Stimulated activated naive CD8-positive, alpha-beta T cell treated with anti-CD3 and anti-CD28 coated beads, Interleukin-15, amount 100 ng/mL, for 72 hours (primary cell): ENCODE results near the gene DCC.

Experiments
- ATAC-seq: fragments of 150-1000 bp; cut with Tn5 transposase; 2 replicates; pipeline ENCODE4 v1.10.0; 2021; ENCODE audit warnings: mild to moderate bottlenecking, moderate library complexity
- DNase-seq, 2 donors: peaks; one replicate each; pipeline ENCODE4 v3.0.0; 2021 to 2022
- H3K27ac Mint-ChIP-seq, 2 donors: one replicate each; pipeline ENCODE4 v1.8.0; 2022; ENCODE audit warnings: mild to moderate bottlenecking in 2 of 2, mixed read lengths in 2 of 2, moderate library complexity in 2 of 2
- H3K27me3 Mint-ChIP-seq: one replicate; pipeline ENCODE4 v1.8.0; 2022; ENCODE audit warnings: mixed read lengths
- H3K4me1 Mint-ChIP-seq: one replicate; pipeline ENCODE4 v1.8.0; 2022; ENCODE audit warnings: mild to moderate bottlenecking, mixed read lengths
- H3K4me3 Mint-ChIP-seq, 2 donors: one replicate each; pipeline ENCODE4 v1.8.0; 2022; ENCODE audit warnings: mild to moderate bottlenecking in 2 of 2, mixed read lengths in 2 of 2, moderate library complexity in 1 of 2
- H3K9me3 Mint-ChIP-seq, 2 donors: one replicate each; pipeline ENCODE4 v1.8.0; 2022; ENCODE audit warnings: mixed read lengths in 2 of 2

Gene DCC

GRCh38 chr18:53385889-53386288 lies 1045.9 kb downstream of the DCC start:
- ATAC-seq: no peak
- H3K27ac Mint-ChIP-seq: no peak overlapping the region
- no peaks in the 10 kb centered on the region for H3K4me1 Mint-ChIP-seq
- no peak overlapping the region for H3K4me3 Mint-ChIP-seq
- no peak for DNase-seq
- no peaks in the 10 kb centered on the region for H3K27me3 Mint-ChIP-seq
- H3K9me3 Mint-ChIP-seq: peaks cover 0 to 8% of the 10 kb centered on the region in 2 donors

GRCh38 chr18:53387581-53387980 lies 1047.6 kb downstream of the DCC start:
- no peaks in the 10 kb centered on the region for H3K4me1 Mint-ChIP-seq
- H3K27ac Mint-ChIP-seq: no peak overlapping the region
- DNase-seq (no peak), ATAC-seq (no peak)
- no peak overlapping the region for H3K4me3 Mint-ChIP-seq
- no peaks in the 10 kb centered on the region for H3K27me3 Mint-ChIP-seq
- no peaks in the 10 kb centered on the region for H3K9me3 Mint-ChIP-seq

- H3K4me3 Mint-ChIP-seq: no peak overlapping the region
- no peak for DNase-seq
- H3K27ac Mint-ChIP-seq: no peak overlapping the region
- H3K27me3 Mint-ChIP-seq: no peaks in the 10 kb centered on the region
- ATAC-seq: no peak
- peaks cover 7% of the 10 kb centered on the region in 2 donors for H3K9me3 Mint-ChIP-seq
- H3K4me1 Mint-ChIP-seq: no peaks in the 10 kb centered on the region
These were observed 1062.7 kb downstream of the DCC start for GRCh38 chr18:53402670-53403069.

GRCh38 chr18:53408271-53408670 lies 1068.3 kb downstream of the DCC start:
- no peaks in the 10 kb centered on the region for H3K27me3 Mint-ChIP-seq
- H3K4me1 Mint-ChIP-seq: no peaks in the 10 kb centered on the region
- no peak for ATAC-seq
- DNase-seq: no peak
- no peak overlapping the region for H3K4me3 Mint-ChIP-seq
- H3K27ac Mint-ChIP-seq: no peak overlapping the region
- H3K9me3 Mint-ChIP-seq: peaks cover 0 to 7% of the 10 kb centered on the region in 2 donors

GRCh38 chr18:53411511-53411910 lies 1071.5 kb downstream of the DCC start:
- ATAC-seq: no peak
- no peak for DNase-seq
- H3K4me3 Mint-ChIP-seq: no peak overlapping the region

GRCh38 chr18:53417003-53417402 lies 1077.0 kb downstream of the DCC start:
- no peak overlapping the region for H3K27ac Mint-ChIP-seq
- H3K27me3 Mint-ChIP-seq: no peaks in the 10 kb centered on the region
- H3K4me1 Mint-ChIP-seq: no peaks in the 10 kb centered on the region
- DNase-seq (no peak), ATAC-seq (no peak)
- H3K4me3 Mint-ChIP-seq: no peak overlapping the region
- peaks cover 0 to 5% of the 10 kb centered on the region in 2 donors for H3K9me3 Mint-ChIP-seq

More at GRCh38 chr18:53411511-53411910, 1071.5 kb downstream of the DCC start:
- H3K27ac Mint-ChIP-seq: no peak overlapping the region
- peaks cover 0 to 7% of the 10 kb centered on the region in 2 donors for H3K9me3 Mint-ChIP-seq
- no peaks in the 10 kb centered on the region for H3K4me1 Mint-ChIP-seq
- no peaks in the 10 kb centered on the region for H3K27me3 Mint-ChIP-seq

GRCh38 chr18:53421869-53422268 lies 1081.9 kb downstream of the DCC start:
- DNase-seq (no peak), ATAC-seq (no peak)
- H3K27me3 Mint-ChIP-seq: no peaks in the 10 kb centered on the region
- H3K4me1 Mint-ChIP-seq: no peaks in the 10 kb centered on the region
- no peak overlapping the region for H3K4me3 Mint-ChIP-seq
- H3K9me3 Mint-ChIP-seq: peaks cover 0 to 16% of the 10 kb centered on the region in 2 donors
- no peak overlapping the region for H3K27ac Mint-ChIP-seq

- no peak for ATAC-seq
- no peak overlapping the region for H3K27ac Mint-ChIP-seq
- H3K9me3 Mint-ChIP-seq: peaks cover 0 to 16% of the 10 kb centered on the region in 2 donors
- no peak for DNase-seq
- H3K4me1 Mint-ChIP-seq: no peaks in the 10 kb centered on the region
- H3K4me3 Mint-ChIP-seq: no peak overlapping the region
- H3K27me3 Mint-ChIP-seq: no peaks in the 10 kb centered on the region
These were observed 1082.9 kb downstream of the DCC start for GRCh38 chr18:53422896-53423295.

- Mint-ChIP-seq H3K27me3 (no peaks in the 10 kb centered on the region), H3K27ac (no peak overlapping the region), H3K4me1 (no peaks in the 10 kb centered on the region), H3K9me3 (peaks cover 0 to 13% of the 10 kb centered on the region in 2 donors), H3K4me3 (no peak overlapping the region)
- DNase-seq (no peak), ATAC-seq (no peak)
These were observed 1086.7 kb downstream of the DCC start for GRCh38 chr18:53426666-53427184.

- Mint-ChIP-seq H3K9me3 (peaks cover 5 to 8% of the 10 kb centered on the region in 2 donors), H3K4me1 (no peaks in the 10 kb centered on the region), H3K27me3 (no peaks in the 10 kb centered on the region), H3K27ac (no peak overlapping the region), H3K4me3 (no peak overlapping the region)
- ATAC-seq (no peak), DNase-seq (no peak)
These were observed 1101.9 kb downstream of the DCC start for GRCh38 chr18:53441761-53442414.

- Mint-ChIP-seq H3K27ac (no peak overlapping the region), H3K4me1 (no peaks in the 10 kb centered on the region), H3K4me3 (no peak overlapping the region), H3K27me3 (no peaks in the 10 kb centered on the region), H3K9me3 (peaks cover 5 to 8% of the 10 kb centered on the region in 2 donors)
- no peak for ATAC-seq
- no peak for DNase-seq
These were observed 1102.4 kb downstream of the DCC start for GRCh38 chr18:53442415-53442783.

- Mint-ChIP-seq H3K27ac (no peak overlapping the region), H3K9me3 (peaks cover 5 to 8% of the 10 kb centered on the region in 2 donors), H3K27me3 (no peaks in the 10 kb centered on the region), H3K4me3 (no peak overlapping the region), H3K4me1 (no peaks in the 10 kb centered on the region)
- ATAC-seq (no peak), DNase-seq (no peak)
These were observed 1103.3 kb downstream of the DCC start for GRCh38 chr18:53443336-53443735.

GRCh38 chr18:53443831-53444230 lies 1103.8 kb downstream of the DCC start:
- Mint-ChIP-seq H3K27ac (no peak overlapping the region), H3K27me3 (no peaks in the 10 kb centered on the region), H3K4me1 (no peaks in the 10 kb centered on the region), H3K9me3 (peaks cover 5 to 8% of the 10 kb centered on the region in 2 donors), H3K4me3 (no peak overlapping the region)
- DNase-seq: no peak
- no peak for ATAC-seq

GRCh38 chr18:53451902-53452301 lies 1111.9 kb downstream of the DCC start:
- Mint-ChIP-seq H3K4me3 (no peak overlapping the region), H3K27ac (no peak overlapping the region), H3K9me3 (peaks cover 0 to 5% of the 10 kb centered on the region in 2 donors), H3K27me3 (no peaks in the 10 kb centered on the region), H3K4me1 (no peaks in the 10 kb centered on the region)
- DNase-seq (no peak), ATAC-seq (no peak)

- no peak for DNase-seq
- Mint-ChIP-seq H3K4me3 (no peak overlapping the region), H3K9me3 (no peaks in the 10 kb centered on the region), H3K27me3 (no peaks in the 10 kb centered on the region), H3K4me1 (no peaks in the 10 kb centered on the region), H3K27ac (no peak overlapping the region)
- no peak for ATAC-seq
These were observed 1117.1 kb downstream of the DCC start for GRCh38 chr18:53457068-53457467.

- no peak for DNase-seq
- Mint-ChIP-seq H3K4me3 (no peak overlapping the region), H3K4me1 (no peaks in the 10 kb centered on the region), H3K27ac (no peak overlapping the region), H3K27me3 (no peaks in the 10 kb centered on the region), H3K9me3 (no peaks in the 10 kb centered on the region)
- ATAC-seq: no peak
These were observed 1118.3 kb downstream of the DCC start for GRCh38 chr18:53458268-53458667.
